CD14-positive monocyte (primary cell): Measurements from ENCODE around the gene TACC2. TPM values are rescaled to one million over a fixed set of nuclear protein-coding genes. Genes with fewer than 3 reads are reported as not detected.

ENCODE experiments used
- DNase-seq, 3 donors: peaks; one replicate each; pipeline ENCODE4 v3.0.0-alpha.2; 2011 to 2022
- H2AFZ ChIP-seq: 2 replicates; pipeline ENCODE4 v1.6.0; 2012; ENCODE audit warnings: mild to moderate bottlenecking, low read depth, low read length, inconsistent platforms; ENCODE audit not compliant: insufficient read depth, poor library complexity, severe bottlenecking
- H3K27ac ChIP-seq, 2 donors: 1 replicate in 1 of 2; 2 replicates in 1 of 2; pipeline ENCODE4 v1.5.1; 2012 to 2013; ENCODE audit warnings: low read length in 2 of 2, control low read depth in 1 of 2, inconsistent platforms in 1 of 2, low read depth in 1 of 2, mild to moderate bottlenecking in 1 of 2
- H3K27me3 ChIP-seq, 2 donors: one replicate each; pipeline versions ENCODE4 v1.6.0 to v1.6.1; 2011 to 2013; ENCODE audit warnings: low read length in 2 of 2; ENCODE audit not compliant: control insufficient read depth in 2 of 2, insufficient read depth in 2 of 2
- H3K36me3 ChIP-seq, 2 donors: replicated peaks in 1 of 2; 1 replicate in 1 of 2; 2 replicates in 1 of 2; pipeline versions ENCODE4 v1.5.1 to v1.6.1; 2012 to 2013; ENCODE audit warnings: low read length in 2 of 2, control low read depth in 1 of 2, inconsistent platforms in 1 of 2, mild to moderate bottlenecking in 1 of 2; ENCODE audit not compliant: insufficient read depth in 2 of 2, control insufficient read depth in 1 of 2
- H3K4me1 ChIP-seq, 2 donors: 1 replicate in 1 of 2; 2 replicates in 1 of 2; pipeline versions ENCODE4 v1.5.1 to v1.6.1; 2012 to 2013; ENCODE audit warnings: low read length in 2 of 2, control low read depth in 1 of 2, inconsistent platforms in 1 of 2, mild to moderate bottlenecking in 1 of 2, moderate library complexity in 1 of 2; ENCODE audit not compliant: insufficient read depth in 2 of 2, control insufficient read depth in 1 of 2
- H3K4me2 ChIP-seq: replicated peaks from 2 replicates; pipeline ENCODE3; 2012; ENCODE audit warnings: low read length, moderate library complexity, mild to moderate bottlenecking; ENCODE audit not compliant: poor library complexity, severe bottlenecking; ENCODE audit errors: extremely low read depth
- H3K4me3 ChIP-seq, 3 experiments: fragments of 200-600 bp in 1 of 3; sonication (generic) in 1 of 3; replicated peaks in 1 of 3; 1 replicate in 2 of 3; 2 replicates in 1 of 3; pipeline ENCODE4 v1.5.1; 2011 to 2013; ENCODE audit warnings: low read length in 3 of 3, mild to moderate bottlenecking in 3 of 3, control low read depth in 2 of 3, low read depth in 2 of 3, inconsistent platforms in 1 of 3, moderate library complexity in 1 of 3
- H3K79me2 ChIP-seq: 2 replicates; pipeline ENCODE4 v1.6.0; 2012; ENCODE audit warnings: mild to moderate bottlenecking, control low read depth, inconsistent platforms, low read length, moderate library complexity; ENCODE audit not compliant: insufficient read depth
- H3K9ac ChIP-seq: 2 replicates; pipeline ENCODE4 v1.6.0; 2017; ENCODE audit warnings: low read length, mild to moderate bottlenecking; ENCODE audit not compliant: insufficient read depth, poor library complexity, severe bottlenecking
- H3K9me3 ChIP-seq, 2 donors: replicated peaks in 1 of 2; 1 replicate in 1 of 2; 2 replicates in 1 of 2; pipeline versions ENCODE4 v1.5.1 to v1.6.1; 2012 to 2013; ENCODE audit warnings: low read length in 2 of 2, control low read depth in 1 of 2; ENCODE audit not compliant: control insufficient read depth in 1 of 2, insufficient read depth in 1 of 2
- H4K20me1 ChIP-seq: 2 replicates; pipeline ENCODE4 v1.6.0; 2012; ENCODE audit warnings: mild to moderate bottlenecking, low read length, control low read depth, moderate library complexity; ENCODE audit not compliant: insufficient read depth
- H3K27ac Mint-ChIP-seq, 7 donors: one replicate each; pipeline ENCODE4 v1.8.0; 2020; ENCODE audit warnings: mild to moderate bottlenecking in 7 of 7, mixed read lengths in 7 of 7, moderate library complexity in 6 of 7, inconsistent platforms in 2 of 7
- H3K27me3 Mint-ChIP-seq, 3 donors: one replicate each; pipeline ENCODE4 v1.8.0; 2021 to 2022; ENCODE audit warnings: low read depth in 3 of 3, mild to moderate bottlenecking in 3 of 3, mixed read lengths in 3 of 3, moderate library complexity in 3 of 3, inconsistent platforms in 1 of 3
- H3K36me3 Mint-ChIP-seq, 2 donors: one replicate each; pipeline ENCODE4 v1.8.0; 2020; ENCODE audit warnings: mixed read lengths in 2 of 2, inconsistent platforms in 1 of 2, mild to moderate bottlenecking in 1 of 2
- H3K4me1 Mint-ChIP-seq: one replicate; pipeline ENCODE4 v1.8.0; 2020; ENCODE audit warnings: mild to moderate bottlenecking, mixed read lengths
- H3K4me3 Mint-ChIP-seq, 2 donors: one replicate each; pipeline ENCODE4 v1.8.0; 2020; ENCODE audit warnings: mild to moderate bottlenecking in 2 of 2, mixed read lengths in 2 of 2, moderate library complexity in 1 of 2
- H3K9me3 Mint-ChIP-seq, 7 donors: one replicate each; pipeline ENCODE4 v1.8.0; 2020 to 2022; ENCODE audit warnings: mixed read lengths in 7 of 7, mild to moderate bottlenecking in 6 of 7, moderate library complexity in 6 of 7, inconsistent platforms in 2 of 7
- WGBS: methylation state at CpG from one replicate; pipeline ENCODE4 v1.1.5; 2013; ENCODE audit warnings: missing lambda C conversion rate; ENCODE audit not compliant: insufficient coverage; 5-methylcytosine and 5-hydroxymethylcytosine counted together
- intact Hi-C, 2 donors: fragments of 100-400 bp; cut with micrococcal nuclease; formaldehyde crosslinking; loops; one replicate each; pipeline versions ENCODE4 v1.15.0 to v1.15.1; 2023
- polyA plus RNA-seq, 3 donors: library from polyadenylated mRNA; depleted of rRNA in 1 of 3; unstranded in 2 of 3; stranded (reverse) in 1 of 3; fragments of 300-500 nt in 2 of 3; fragments of >200 nt in 1 of 3; fragmentation: Illumina TruSeq in 2 of 3; gene quantifications; 1 replicate in 2 of 3; 2 replicates in 1 of 3; pipeline ENCODE4 v1.2.3, GENCODE V29; 2012 to 2021
- TF ChIP-seq, protein P1 (sequence below): fragments of 200-600 bp; IDR thresholded peaks from one replicate; pipeline ENCODE4 v1.8.0; 2022; ENCODE audit warnings: antibody characterized with exemption, mild to moderate bottlenecking

Gene TACC2
- polyA plus RNA-seq, 3 donors = 0.03 TPM; not detected in 2

GRCh38 chr10:122301055-122301810 lies 312.3 kb downstream of the TACC2 start:
- WGBS = 46% methylated on average over 6 of the region's 12 CpGs
- Histone ChIP-seq H3K36me3 (no peaks in the 10 kb centered on the region), H3K4me1 (no peaks in the 10 kb centered on the region), H3K79me2 (no peaks in the 10 kb centered on the region), H3K9me3 (no peaks in the 10 kb centered on the region), H4K20me1 (no peaks in the 10 kb centered on the region), H3K4me3 (no peak overlapping the region), H3K4me2 (no peak overlapping the region), H3K27ac (no peak overlapping the region), H3K27me3 (no peaks in the 10 kb centered on the region), H2AFZ (no peak overlapping the region), H3K9ac (no peak overlapping the region)
- intact Hi-C loops = no loop called here
- no peak overlapping the region for H3K27ac Mint-ChIP-seq
- H3K27me3 Mint-ChIP-seq = peaks cover 0 to 6% (median 5%) of the 10 kb centered on the region in 3 donors
- H3K36me3 Mint-ChIP-seq = no peaks in the 10 kb centered on the region
- H3K4me3 Mint-ChIP-seq = no peak overlapping the region
- no peak for DNase-seq
- TF ChIP-seq, protein P1, sequence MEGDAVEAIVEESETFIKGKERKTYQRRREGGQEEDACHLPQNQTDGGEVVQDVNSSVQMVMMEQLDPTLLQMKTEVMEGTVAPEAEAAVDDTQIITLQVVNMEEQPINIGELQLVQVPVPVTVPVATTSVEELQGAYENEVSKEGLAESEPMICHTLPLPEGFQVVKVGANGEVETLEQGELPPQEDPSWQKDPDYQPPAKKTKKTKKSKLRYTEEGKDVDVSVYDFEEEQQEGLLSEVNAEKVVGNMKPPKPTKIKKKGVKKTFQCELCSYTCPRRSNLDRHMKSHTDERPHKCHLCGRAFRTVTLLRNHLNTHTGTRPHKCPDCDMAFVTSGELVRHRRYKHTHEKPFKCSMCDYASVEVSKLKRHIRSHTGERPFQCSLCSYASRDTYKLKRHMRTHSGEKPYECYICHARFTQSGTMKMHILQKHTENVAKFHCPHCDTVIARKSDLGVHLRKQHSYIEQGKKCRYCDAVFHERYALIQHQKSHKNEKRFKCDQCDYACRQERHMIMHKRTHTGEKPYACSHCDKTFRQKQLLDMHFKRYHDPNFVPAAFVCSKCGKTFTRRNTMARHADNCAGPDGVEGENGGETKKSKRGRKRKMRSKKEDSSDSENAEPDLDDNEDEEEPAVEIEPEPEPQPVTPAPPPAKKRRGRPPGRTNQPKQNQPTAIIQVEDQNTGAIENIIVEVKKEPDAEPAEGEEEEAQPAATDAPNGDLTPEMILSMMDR = no peak
- H3K4me1 Mint-ChIP-seq = no peaks in the 10 kb centered on the region
- no peaks in the 10 kb centered on the region for H3K9me3 Mint-ChIP-seq

GRCh38 chr10:122301811-122302115 lies 312.8 kb downstream of the TACC2 start:
- no peaks in the 10 kb centered on the region for H3K36me3 ChIP-seq
- peaks cover 0 to 5% (median 5%) of the 10 kb centered on the region in 3 donors for H3K27me3 Mint-ChIP-seq
- no peak overlapping the region for H3K4me2 ChIP-seq
- H3K4me3 ChIP-seq = no peak overlapping the region
- TF ChIP-seq, protein P1 = no peak
- H3K9ac ChIP-seq = no peak overlapping the region
- no peaks in the 10 kb centered on the region for H3K27me3 ChIP-seq
- no peak overlapping the region for H2AFZ ChIP-seq
- WGBS = 94% methylated on average over 7 of the region's 7 CpGs
- no peaks in the 10 kb centered on the region for H3K9me3 Mint-ChIP-seq
- H3K36me3 Mint-ChIP-seq = no peaks in the 10 kb centered on the region
- intact Hi-C loops = no loop called here
- no peaks in the 10 kb centered on the region for H3K4me1 ChIP-seq
- H4K20me1 ChIP-seq = no peaks in the 10 kb centered on the region
- H3K9me3 ChIP-seq = no peaks in the 10 kb centered on the region
- no peak for DNase-seq
- no peak overlapping the region for H3K27ac Mint-ChIP-seq
- H3K27ac ChIP-seq = no peak overlapping the region
- no peaks in the 10 kb centered on the region for H3K4me1 Mint-ChIP-seq
- H3K4me3 Mint-ChIP-seq = no peak overlapping the region
- no peaks in the 10 kb centered on the region for H3K79me2 ChIP-seq
